ENCODE data around the gene TSPO2. TPM values are rescaled to one million over a fixed set of nuclear protein-coding genes. Genes with fewer than 3 reads are reported as not detected.

Gene TSPO2
- total RNA-seq, 1 experiment from 2014 or later, result not detected

DNA sequence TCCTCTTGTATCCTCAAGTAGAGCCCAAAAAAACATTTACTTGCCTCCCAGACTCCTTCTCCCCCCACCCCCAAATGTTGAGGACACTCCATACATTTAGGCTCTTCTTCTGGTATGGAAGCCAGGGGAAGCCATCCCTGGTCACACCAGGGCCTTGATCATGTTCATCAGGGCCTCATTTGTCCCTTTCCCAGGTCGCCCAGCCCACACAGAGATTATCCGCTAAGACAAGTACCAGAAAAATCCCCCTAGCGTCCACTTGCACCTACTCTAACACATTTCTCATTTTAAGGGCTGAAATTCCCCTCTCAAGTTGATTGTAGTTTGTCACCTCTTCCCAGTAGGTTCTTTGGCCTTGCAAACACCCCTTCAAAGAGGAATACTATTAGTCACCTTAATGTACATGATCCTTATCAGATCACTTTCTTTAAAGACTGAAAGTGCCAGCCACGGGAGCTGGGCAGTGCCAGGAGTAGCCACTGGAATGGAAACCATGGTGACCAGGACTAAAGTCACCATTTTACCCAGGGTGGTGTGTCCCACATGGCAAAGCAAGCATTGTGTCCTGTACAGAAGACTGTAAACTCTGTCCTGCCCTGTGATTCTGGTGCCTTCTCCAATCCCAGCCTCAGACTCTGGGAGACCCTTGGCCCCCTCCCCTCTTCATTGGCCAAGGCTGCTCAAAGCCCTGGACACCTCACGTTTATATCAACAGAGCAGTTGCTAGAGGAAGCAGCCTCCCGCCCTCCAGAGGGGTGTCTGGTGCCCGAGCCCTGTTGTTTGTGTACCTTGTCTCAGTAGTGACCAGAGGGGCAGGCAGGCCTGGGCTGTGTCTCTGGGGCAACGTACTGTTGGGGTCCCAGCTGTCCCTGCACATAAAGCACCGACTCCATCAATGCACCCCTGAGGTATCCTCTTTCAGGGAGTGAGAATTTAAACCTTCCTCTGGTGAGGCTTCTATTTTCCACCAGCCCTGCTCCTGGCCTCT is 5.8 kb downstream of the TSPO2 start:
- Histone ChIP-seq H2AFZ (ENCODE audit: low read depth, low read length, poor library complexity, severe bottlenecking) (no peak overlapping the region), H3K79me2 (ENCODE audit: insufficient read depth, low read length) (no peaks in the 10 kb centered on the region), H4K20me1 (ENCODE audit: insufficient read depth) (no peaks in the 10 kb centered on the region), H3K4me3 (replicated peaks in 1 of 2; ENCODE audit: low read depth in 1 of 2, low read length in 2 of 2) (no peak overlapping the region), H3K36me3 (ENCODE audit: control insufficient read depth in 1 of 2, insufficient read depth in 2 of 2, low read length in 2 of 2) (no peaks in the 10 kb centered on the region), H3K27ac (ENCODE audit: low read depth, low read length) (no peak overlapping the region), H3K4me2 (ENCODE audit: low read length) (no peak overlapping the region), H3K27me3 (ENCODE audit: insufficient read depth, low read length) (no peaks in the 10 kb centered on the region), H3K4me1 (ENCODE audit: control insufficient read depth in 1 of 2, insufficient read depth in 2 of 2, low read length in 2 of 2) (no peaks in the 10 kb centered on the region), H3K9me3 (ENCODE audit: control insufficient read depth in 1 of 2, insufficient read depth in 1 of 2, low read depth in 1 of 2, low read length in 2 of 2) (no peaks in the 10 kb centered on the region), H3K9ac (ENCODE audit: low read length) (no peak overlapping the region), H3K9me2 (ENCODE audit: insufficient read depth) (no peaks in the 10 kb centered on the region)
- no TSS peak for BruUV-seq (replicated peaks)
- TF ChIP-seq POLR2AphosphoS5 (IDR thresholded peaks at IDR 0.05; ENCODE audit: low read depth, low read length) (no peak), EGR1 (IDR thresholded peaks at IDR 0.05; ENCODE audit: low read depth) (no peak), JUND (IDR thresholded peaks at IDR 0.05) (no peak), TCF7L2 (IDR thresholded peaks at IDR 0.05; ENCODE audit: borderline replicate concordance, extremely low read depth, insufficient read depth, insufficient read length) (no peak), RAD21 (IDR thresholded peaks at IDR 0.05; ENCODE audit: low read depth) (no peak), EZH2 (IDR thresholded peaks at IDR 0.05) (no peak), ZFX (IDR thresholded peaks at IDR 0.05) (no peak), SIN3A (IDR thresholded peaks at IDR 0.05; ENCODE audit: low read depth) (no peak)
- TF ChIP-seq, protein P1, sequence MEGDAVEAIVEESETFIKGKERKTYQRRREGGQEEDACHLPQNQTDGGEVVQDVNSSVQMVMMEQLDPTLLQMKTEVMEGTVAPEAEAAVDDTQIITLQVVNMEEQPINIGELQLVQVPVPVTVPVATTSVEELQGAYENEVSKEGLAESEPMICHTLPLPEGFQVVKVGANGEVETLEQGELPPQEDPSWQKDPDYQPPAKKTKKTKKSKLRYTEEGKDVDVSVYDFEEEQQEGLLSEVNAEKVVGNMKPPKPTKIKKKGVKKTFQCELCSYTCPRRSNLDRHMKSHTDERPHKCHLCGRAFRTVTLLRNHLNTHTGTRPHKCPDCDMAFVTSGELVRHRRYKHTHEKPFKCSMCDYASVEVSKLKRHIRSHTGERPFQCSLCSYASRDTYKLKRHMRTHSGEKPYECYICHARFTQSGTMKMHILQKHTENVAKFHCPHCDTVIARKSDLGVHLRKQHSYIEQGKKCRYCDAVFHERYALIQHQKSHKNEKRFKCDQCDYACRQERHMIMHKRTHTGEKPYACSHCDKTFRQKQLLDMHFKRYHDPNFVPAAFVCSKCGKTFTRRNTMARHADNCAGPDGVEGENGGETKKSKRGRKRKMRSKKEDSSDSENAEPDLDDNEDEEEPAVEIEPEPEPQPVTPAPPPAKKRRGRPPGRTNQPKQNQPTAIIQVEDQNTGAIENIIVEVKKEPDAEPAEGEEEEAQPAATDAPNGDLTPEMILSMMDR (IDR thresholded peaks at IDR 0.05 in 2 of 3, conservative IDR thresholded peaks at IDR 0.05 in 1 of 3; ENCODE audit: borderline replicate concordance in 1 of 3, insufficient read depth in 1 of 3, low read depth in 2 of 3, low read length in 2 of 3), result no peak
- TF ChIP-seq, protein P2, sequence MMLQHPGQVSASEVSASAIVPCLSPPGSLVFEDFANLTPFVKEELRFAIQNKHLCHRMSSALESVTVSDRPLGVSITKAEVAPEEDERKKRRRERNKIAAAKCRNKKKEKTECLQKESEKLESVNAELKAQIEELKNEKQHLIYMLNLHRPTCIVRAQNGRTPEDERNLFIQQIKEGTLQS (IDR thresholded peaks at IDR 0.05), result no peak
- TF ChIP-seq, protein P3, sequence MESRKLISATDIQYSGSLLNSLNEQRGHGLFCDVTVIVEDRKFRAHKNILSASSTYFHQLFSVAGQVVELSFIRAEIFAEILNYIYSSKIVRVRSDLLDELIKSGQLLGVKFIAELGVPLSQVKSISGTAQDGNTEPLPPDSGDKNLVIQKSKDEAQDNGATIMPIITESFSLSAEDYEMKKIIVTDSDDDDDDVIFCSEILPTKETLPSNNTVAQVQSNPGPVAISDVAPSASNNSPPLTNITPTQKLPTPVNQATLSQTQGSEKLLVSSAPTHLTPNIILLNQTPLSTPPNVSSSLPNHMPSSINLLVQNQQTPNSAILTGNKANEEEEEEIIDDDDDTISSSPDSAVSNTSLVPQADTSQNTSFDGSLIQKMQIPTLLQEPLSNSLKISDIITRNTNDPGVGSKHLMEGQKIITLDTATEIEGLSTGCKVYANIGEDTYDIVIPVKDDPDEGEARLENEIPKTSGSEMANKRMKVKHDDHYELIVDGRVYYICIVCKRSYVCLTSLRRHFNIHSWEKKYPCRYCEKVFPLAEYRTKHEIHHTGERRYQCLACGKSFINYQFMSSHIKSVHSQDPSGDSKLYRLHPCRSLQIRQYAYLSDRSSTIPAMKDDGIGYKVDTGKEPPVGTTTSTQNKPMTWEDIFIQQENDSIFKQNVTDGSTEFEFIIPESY (IDR thresholded peaks at IDR 0.05; ENCODE audit: extremely low read depth, insufficient replicate concordance, low read length), result no peak
- RAD21 ChIA-PET (ENCODE audit: low non-redundant PET in 1 of 2, low total read pairs in 2 of 2, uncharacterized antibody in 2 of 2, unreplicated experiment in 2 of 2), result no interaction called here
- intact Hi-C loops (cut with micrococcal nuclease), result no loop called here
- ATAC-seq (no peak), DNase-seq (ENCODE audit: low read depth, low spot score) (no peak)
- POLR2A ChIA-PET, result interaction anchor here (0.5 kb wide), 1 partner anchor 861 kb away, joined by 5 read pairs; no protein-coding TSS in a partner anchor
- CTCF ChIA-PET, result interaction anchor here (1.8 kb wide), 1 partner anchor 9 kb away, joined by 7 read pairs; the partner anchor contains the start of gene UNC5CL
